Pancreas (tissue), 10 donors: ENCODE measurements around the gene ZNF45. TPM values are rescaled to one million over a fixed set of nuclear protein-coding genes. Genes with fewer than 3 reads are reported as not detected.

Experiments used
- ATAC-seq, 4 donors: fragments of 200-7000 bp; cut with Tn5 transposase; one replicate each; pipeline versions ENCODE4 v1.8.0 to v1.9.1; 2020; ENCODE audit warnings: mild to moderate bottlenecking in 4 of 4, moderate library complexity in 4 of 4
- DNase-seq, 6 donors: peaks; one replicate each; pipeline ENCODE4 v3.0.0-alpha.2; 2020
- FAIRE-seq: peaks from 2 replicates; lab custom pipeline; 2012; peaks lifted over from hg19 to GRCh38; lab: Jason Lieb, UNC
- H3K27ac ChIP-seq, 4 donors: fragments of 200-600 bp; sonication (generic); 1 replicate in 3 of 4; 2 replicates in 1 of 4; pipeline versions ENCODE4 v1.5.0 to v1.8.0; 2020
- H3K27me3 ChIP-seq, 4 donors: fragments of 200-600 bp; one replicate each; pipeline ENCODE4 v1.8.0; 2021
- H3K36me3 ChIP-seq, 3 donors: fragments of 200-600 bp; sonication (generic) in 1 of 3; one replicate each; pipeline versions ENCODE4 v1.5.0 to v1.8.0; 2020 to 2021
- H3K4me1 ChIP-seq, 3 donors: fragments of 200-600 bp; one replicate each; pipeline ENCODE4 v1.8.0; 2021
- H3K4me3 ChIP-seq, 4 donors: fragments of 200-600 bp; sonication (generic) in 2 of 4; one replicate each; pipeline versions ENCODE4 v1.5.0 to v1.8.0; 2020 to 2021
- H3K9me3 ChIP-seq, 4 donors: fragments of 200-600 bp; one replicate each; pipeline ENCODE4 v1.8.0; 2021
- WGBS, 2 donors: extraction: QIAGEN DNeasy Blood & Tissue Kit; methylation state at CpG; one replicate each; pipeline ENCODE4 v1.1.7; 2013; 5-methylcytosine and 5-hydroxymethylcytosine counted together
- intact Hi-C, 3 donors: fragments of 100-400 bp; cut with DNase I; formaldehyde crosslinking; loops; one replicate each; pipeline versions ENCODE4 v1.11.1 to v1.14.2; 2022
- polyA plus RNA-seq, 2 donors: library from polyadenylated mRNA; stranded (reverse); fragments of 200-250 nt; gene quantifications; one replicate each; pipeline ENCODE4 v1.2.3, GENCODE V29; 2013
- total RNA-seq, 6 donors: library from RNA; stranded (reverse); fragmentation: NEBNext Ultra II Directional in 4 of 6; extraction: Animal tissue kit (Norgen Biotek cat#: 25700) in 4 of 6; gene quantifications; one replicate each; pipeline versions ENCODE4 v1.2.1 to v1.2.4, GENCODE V29; 2021 to 2023
- TF ChIP-seq, protein P1 (sequence below), 4 donors: fragments of 200-600 bp; sonication (generic) in 3 of 4; IDR thresholded peaks; one replicate each; pipeline versions ENCODE4 v1.5.0 to v1.8.0; 2021; ENCODE audit warnings: antibody characterized with exemption in 4 of 4
- donor health status: healthy with polysubstance abuse.
- donor health status: DM: no; HTN: no; CAD: no; lungs with moderate emphysema.
- donor health status: DM: no; HTN: no; CAD: no.
- donor health status: control.
- donor health status: control.
- donor health status: Bipolar disorder and iron deficiency.
- donor health status: DM: yes; HTN: yes; CAD: no.
- donor health status: DM: no; HTN: no; CAD: no.
- donor health status: DM: no; HTN: no; CAD: no.
- donor health status: DM: yes; HTN: yes; CAD: no.

Gene ZNF45
- total and polyA plus RNA-seq, 8 donors: 2.3 to 8.7 (median 4.4) TPM

DNA sequence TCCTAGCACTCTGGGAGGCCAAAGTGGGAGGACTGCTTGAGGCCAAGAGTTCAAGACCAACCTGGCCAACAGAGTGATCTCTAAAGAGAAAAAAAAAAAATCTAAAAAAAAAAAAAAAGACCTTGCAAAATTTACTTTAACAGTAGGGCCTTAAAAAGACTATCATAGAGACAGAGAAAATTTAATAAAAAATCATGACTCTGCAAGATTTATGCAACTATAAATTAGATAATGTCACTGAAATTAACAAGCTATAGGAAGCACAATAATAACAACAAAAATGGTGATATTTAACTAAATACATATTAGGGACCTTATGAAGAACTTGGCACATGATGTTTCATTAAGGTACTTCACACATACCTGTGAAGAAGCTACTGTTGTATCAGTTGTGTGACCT is 11.2 kb downstream of the ZNF45 start:
- Histone ChIP-seq H3K9me3 (no peaks in the 10 kb centered on the region), H3K36me3 (peaks cover 3 to 91% (median 43%) of the 10 kb centered on the region in 3 donors), H3K27me3 (no peaks in the 10 kb centered on the region), H3K4me1 (no peaks in the 10 kb centered on the region), H3K27ac (no peak overlapping the region), H3K4me3 (no peak overlapping the region)
- ATAC-seq: no peak
- TF ChIP-seq, protein P1, sequence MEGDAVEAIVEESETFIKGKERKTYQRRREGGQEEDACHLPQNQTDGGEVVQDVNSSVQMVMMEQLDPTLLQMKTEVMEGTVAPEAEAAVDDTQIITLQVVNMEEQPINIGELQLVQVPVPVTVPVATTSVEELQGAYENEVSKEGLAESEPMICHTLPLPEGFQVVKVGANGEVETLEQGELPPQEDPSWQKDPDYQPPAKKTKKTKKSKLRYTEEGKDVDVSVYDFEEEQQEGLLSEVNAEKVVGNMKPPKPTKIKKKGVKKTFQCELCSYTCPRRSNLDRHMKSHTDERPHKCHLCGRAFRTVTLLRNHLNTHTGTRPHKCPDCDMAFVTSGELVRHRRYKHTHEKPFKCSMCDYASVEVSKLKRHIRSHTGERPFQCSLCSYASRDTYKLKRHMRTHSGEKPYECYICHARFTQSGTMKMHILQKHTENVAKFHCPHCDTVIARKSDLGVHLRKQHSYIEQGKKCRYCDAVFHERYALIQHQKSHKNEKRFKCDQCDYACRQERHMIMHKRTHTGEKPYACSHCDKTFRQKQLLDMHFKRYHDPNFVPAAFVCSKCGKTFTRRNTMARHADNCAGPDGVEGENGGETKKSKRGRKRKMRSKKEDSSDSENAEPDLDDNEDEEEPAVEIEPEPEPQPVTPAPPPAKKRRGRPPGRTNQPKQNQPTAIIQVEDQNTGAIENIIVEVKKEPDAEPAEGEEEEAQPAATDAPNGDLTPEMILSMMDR (IDR thresholded peaks at IDR 0.05): no peak
- intact Hi-C loops: no loop called here
- no peak for DNase-seq
- no peak for FAIRE-seq

DNA sequence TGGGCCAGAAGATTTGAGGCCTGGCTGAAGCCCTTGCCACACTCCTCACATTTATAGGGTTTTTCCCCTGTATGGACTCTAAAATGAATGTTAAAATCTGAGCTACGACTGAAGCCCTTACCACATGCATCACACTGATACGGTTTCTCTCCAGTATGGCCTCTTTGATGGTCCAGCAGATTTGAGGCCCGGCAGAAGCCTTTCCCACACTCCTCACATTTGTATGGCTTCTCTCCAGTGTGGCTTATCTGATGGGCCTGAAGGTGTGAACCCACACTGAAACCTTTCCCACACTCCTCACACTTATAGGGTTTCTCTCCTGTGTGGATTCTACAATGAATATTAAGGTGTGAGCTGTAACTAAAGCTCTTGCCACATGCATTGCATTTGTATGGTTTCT is 21.0 kb downstream of the ZNF45 start:
- intact Hi-C loops: no loop called here
- Histone ChIP-seq H3K4me3 (no peak overlapping the region), H3K36me3 (peaks cover 26 to 54% (median 50%) of the 10 kb centered on the region in 3 donors), H3K9me3 (peaks cover 2 to 29% (median 15%) of the 10 kb centered on the region in 4 donors), H3K27ac (no peak overlapping the region), H3K27me3 (no peaks in the 10 kb centered on the region), H3K4me1 (no peaks in the 10 kb centered on the region)
- no peak for ATAC-seq
- no peak for DNase-seq
- TF ChIP-seq, protein P1 (IDR thresholded peaks at IDR 0.05): no peak
- 64 to 92% methylated on average over 3 of the region's 3 CpGs for WGBS, 2 donors
- FAIRE-seq: no peak

DNA sequence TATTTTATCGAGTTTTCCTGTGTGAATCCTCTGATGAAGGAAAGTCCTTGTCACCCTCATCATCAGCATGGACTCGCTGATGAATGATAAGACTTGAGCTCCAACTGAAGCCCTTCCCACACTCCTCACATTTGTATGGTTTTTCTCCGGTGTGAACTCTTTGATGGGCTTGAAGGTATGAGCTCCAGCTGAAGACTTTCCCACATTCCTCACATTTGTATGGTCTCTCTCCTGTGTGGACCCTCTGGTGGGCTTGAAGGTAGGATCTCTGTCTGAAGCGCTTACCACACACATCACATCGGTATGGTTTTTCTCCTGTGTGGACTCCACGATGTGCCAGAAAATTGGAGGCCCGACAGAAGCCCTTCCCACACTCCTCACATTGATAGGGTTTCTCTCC is 21.7 kb downstream of the ZNF45 start:
- ATAC-seq: no peak
- Histone ChIP-seq H3K4me1 (no peaks in the 10 kb centered on the region), H3K27me3 (no peaks in the 10 kb centered on the region), H3K27ac (no peak overlapping the region), H3K36me3 (peaks cover 26 to 48% (median 44%) of the 10 kb centered on the region in 3 donors), H3K9me3 (peaks cover 2 to 29% (median 15%) of the 10 kb centered on the region in 4 donors), H3K4me3 (no peak overlapping the region)
- TF ChIP-seq, protein P1 (IDR thresholded peaks at IDR 0.05): no peak
- no peak for DNase-seq
- FAIRE-seq: no peak
- WGBS, 2 donors: 96 to 98% methylated on average over 7 of the region's 7 CpGs
- intact Hi-C loops: no loop called here

DNA sequence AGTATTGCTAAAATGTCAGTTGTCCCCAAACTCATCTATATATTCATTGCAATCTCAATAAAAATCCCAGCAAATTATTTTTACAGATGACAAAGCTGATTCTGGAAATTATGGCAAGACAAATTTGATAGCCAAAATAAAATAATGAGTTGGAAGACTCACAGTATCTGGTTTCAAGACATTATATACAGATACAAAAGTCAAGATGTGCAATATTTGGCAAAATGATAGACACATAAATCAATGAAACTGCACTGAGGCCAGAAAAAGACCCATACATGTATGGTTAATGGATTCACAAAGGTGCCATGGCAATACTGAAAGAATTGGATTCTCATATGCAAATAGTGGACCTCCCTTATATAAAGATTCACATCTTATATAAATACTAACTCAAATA is 24.2 kb downstream of the ZNF45 start:
- intact Hi-C loops: no loop called here
- TF ChIP-seq, protein P1 (IDR thresholded peaks at IDR 0.05): no peak
- Histone ChIP-seq H3K27me3 (no peaks in the 10 kb centered on the region), H3K27ac (no peak overlapping the region), H3K36me3 (peaks cover 12 to 23% (median 19%) of the 10 kb centered on the region in 3 donors), H3K4me3 (no peak overlapping the region), H3K4me1 (no peaks in the 10 kb centered on the region), H3K9me3 (peaks cover 2 to 23% (median 11%) of the 10 kb centered on the region in 4 donors)
- no peak for FAIRE-seq
- no peak for DNase-seq
- no peak for ATAC-seq

DNA sequence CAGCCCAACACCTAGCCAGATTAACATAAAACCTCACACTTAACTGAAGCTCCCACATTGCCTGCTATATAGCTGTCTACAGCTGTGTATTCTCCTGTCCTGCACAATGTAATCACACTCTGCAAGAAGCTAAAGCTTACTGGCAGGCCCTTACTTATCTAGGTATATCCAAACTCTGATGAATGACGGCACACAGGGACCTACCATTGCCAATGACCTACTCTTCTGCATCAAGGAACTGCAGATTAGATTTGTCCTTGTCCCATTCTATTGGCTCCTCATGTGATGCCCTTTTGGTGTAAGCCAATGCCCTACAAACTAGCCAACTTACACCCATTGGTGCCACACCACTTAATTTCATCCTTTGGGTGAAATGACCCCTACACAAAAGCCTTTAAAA is 26.4 kb downstream of the ZNF45 start:
- H3K36me3 ChIP-seq: peaks cover 0 to under 1% (median 0%) of the 10 kb centered on the region in 3 donors
- no peak for ATAC-seq
- DNase-seq: no peak
- peaks cover 0 to 11% (median 4%) of the 10 kb centered on the region in 4 donors for H3K9me3 ChIP-seq
- TF ChIP-seq, protein P1 (IDR thresholded peaks at IDR 0.05): no peak
- intact Hi-C loops: no loop called here
- no peaks in the 10 kb centered on the region for H3K27me3 ChIP-seq
- 94 to 100% methylated on average over 1 of the region's 1 CpG for WGBS, 2 donors
- H3K27ac ChIP-seq: no peak overlapping the region
- no peak for FAIRE-seq
- H3K4me3 ChIP-seq: no peak overlapping the region
- H3K4me1 ChIP-seq: no peaks in the 10 kb centered on the region
